H1 (cell line): ENCODE results near the gene MIPOL1. TPM values are rescaled to one million over a fixed set of nuclear protein-coding genes. Genes with fewer than 3 reads are reported as not detected.

Source experiments
- CBX5 ChIP-seq: fragments of 300-800, 300-1000 bp; sonication (generic); IDR thresholded peaks from 2 replicates; pipeline ENCODE4 v1.7.1; 2016; ENCODE audit warnings: antibody characterized with exemption, low read length, low read depth
- TEAD4 ChIP-seq: IDR thresholded peaks from 2 replicates; pipeline ENCODE4 v1.6.1; 2012; ENCODE audit warnings: low read depth, low read length, inconsistent platforms, mixed read lengths
- polyA plus RNA-seq, 7 experiments: library from polyadenylated mRNA; depleted of rRNA in 3 of 7; stranded (reverse) in 5 of 7; unstranded in 2 of 7; fragments of >200 nt in 5 of 7; fragments of 200-250 nt in 2 of 7; gene quantifications; 1 replicate in 5 of 7; 2 replicates in 1 of 7; 4 replicates in 1 of 7; pipeline versions ENCODE4 v1.2.1 to v1.2.3, GENCODE V29; 2011 to 2013; ENCODE audit warnings: missing spikeins in 2 of 7, mixed read lengths in 2 of 7
- total RNA-seq: library from RNA; stranded (reverse); fragmentation: NEBNext Ultra II Directional; extraction: Animal tissue kit (Norgen Biotek cat#: 25700); gene quantifications from 2 replicates; pipeline ENCODE4 v1.2.1, GENCODE V29; 2021
- TF ChIP-seq, protein P1 (sequence below): fragments of 300-600 bp; sonication (generic); IDR thresholded peaks from 2 replicates; pipeline ENCODE4 v1.7.1; 2012; ENCODE audit warnings: low read length, moderate library complexity, mild to moderate bottlenecking, inconsistent platforms; ENCODE audit not compliant: insufficient replicate concordance
- TF ChIP-seq, protein P2 (sequence below): IDR thresholded peaks from 2 replicates; pipeline ENCODE4 v1.6.1; 2012; ENCODE audit warnings: low read length, inconsistent platforms

The MIPOL1 gene
- total and polyA plus RNA-seq, 2 of the 8 experiments (the other 6 are each of a cell fraction or from before 2014, with no cell fraction given), result 2.8 to 23.9 TPM

DNA sequence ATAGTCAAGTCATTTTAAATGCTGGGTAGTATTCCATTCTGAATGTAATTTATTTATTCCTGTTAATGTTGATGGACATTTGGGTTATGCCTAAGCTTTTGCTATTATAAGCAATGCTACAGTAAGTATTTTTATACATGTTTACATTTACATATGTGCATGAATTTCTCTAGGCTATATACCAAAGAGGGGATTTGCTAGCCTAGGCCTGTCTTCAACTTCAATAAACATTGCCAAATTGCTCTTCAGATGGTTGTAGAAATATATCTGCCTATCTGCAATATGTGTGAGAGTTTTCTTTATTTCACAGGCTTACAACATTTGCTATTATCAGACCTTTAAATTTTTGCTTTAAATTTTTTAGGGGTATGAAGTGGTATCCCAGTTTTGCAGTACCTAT lies 87.0 kb downstream of the MIPOL1 start (continued):
- TF ChIP-seq, protein P1, sequence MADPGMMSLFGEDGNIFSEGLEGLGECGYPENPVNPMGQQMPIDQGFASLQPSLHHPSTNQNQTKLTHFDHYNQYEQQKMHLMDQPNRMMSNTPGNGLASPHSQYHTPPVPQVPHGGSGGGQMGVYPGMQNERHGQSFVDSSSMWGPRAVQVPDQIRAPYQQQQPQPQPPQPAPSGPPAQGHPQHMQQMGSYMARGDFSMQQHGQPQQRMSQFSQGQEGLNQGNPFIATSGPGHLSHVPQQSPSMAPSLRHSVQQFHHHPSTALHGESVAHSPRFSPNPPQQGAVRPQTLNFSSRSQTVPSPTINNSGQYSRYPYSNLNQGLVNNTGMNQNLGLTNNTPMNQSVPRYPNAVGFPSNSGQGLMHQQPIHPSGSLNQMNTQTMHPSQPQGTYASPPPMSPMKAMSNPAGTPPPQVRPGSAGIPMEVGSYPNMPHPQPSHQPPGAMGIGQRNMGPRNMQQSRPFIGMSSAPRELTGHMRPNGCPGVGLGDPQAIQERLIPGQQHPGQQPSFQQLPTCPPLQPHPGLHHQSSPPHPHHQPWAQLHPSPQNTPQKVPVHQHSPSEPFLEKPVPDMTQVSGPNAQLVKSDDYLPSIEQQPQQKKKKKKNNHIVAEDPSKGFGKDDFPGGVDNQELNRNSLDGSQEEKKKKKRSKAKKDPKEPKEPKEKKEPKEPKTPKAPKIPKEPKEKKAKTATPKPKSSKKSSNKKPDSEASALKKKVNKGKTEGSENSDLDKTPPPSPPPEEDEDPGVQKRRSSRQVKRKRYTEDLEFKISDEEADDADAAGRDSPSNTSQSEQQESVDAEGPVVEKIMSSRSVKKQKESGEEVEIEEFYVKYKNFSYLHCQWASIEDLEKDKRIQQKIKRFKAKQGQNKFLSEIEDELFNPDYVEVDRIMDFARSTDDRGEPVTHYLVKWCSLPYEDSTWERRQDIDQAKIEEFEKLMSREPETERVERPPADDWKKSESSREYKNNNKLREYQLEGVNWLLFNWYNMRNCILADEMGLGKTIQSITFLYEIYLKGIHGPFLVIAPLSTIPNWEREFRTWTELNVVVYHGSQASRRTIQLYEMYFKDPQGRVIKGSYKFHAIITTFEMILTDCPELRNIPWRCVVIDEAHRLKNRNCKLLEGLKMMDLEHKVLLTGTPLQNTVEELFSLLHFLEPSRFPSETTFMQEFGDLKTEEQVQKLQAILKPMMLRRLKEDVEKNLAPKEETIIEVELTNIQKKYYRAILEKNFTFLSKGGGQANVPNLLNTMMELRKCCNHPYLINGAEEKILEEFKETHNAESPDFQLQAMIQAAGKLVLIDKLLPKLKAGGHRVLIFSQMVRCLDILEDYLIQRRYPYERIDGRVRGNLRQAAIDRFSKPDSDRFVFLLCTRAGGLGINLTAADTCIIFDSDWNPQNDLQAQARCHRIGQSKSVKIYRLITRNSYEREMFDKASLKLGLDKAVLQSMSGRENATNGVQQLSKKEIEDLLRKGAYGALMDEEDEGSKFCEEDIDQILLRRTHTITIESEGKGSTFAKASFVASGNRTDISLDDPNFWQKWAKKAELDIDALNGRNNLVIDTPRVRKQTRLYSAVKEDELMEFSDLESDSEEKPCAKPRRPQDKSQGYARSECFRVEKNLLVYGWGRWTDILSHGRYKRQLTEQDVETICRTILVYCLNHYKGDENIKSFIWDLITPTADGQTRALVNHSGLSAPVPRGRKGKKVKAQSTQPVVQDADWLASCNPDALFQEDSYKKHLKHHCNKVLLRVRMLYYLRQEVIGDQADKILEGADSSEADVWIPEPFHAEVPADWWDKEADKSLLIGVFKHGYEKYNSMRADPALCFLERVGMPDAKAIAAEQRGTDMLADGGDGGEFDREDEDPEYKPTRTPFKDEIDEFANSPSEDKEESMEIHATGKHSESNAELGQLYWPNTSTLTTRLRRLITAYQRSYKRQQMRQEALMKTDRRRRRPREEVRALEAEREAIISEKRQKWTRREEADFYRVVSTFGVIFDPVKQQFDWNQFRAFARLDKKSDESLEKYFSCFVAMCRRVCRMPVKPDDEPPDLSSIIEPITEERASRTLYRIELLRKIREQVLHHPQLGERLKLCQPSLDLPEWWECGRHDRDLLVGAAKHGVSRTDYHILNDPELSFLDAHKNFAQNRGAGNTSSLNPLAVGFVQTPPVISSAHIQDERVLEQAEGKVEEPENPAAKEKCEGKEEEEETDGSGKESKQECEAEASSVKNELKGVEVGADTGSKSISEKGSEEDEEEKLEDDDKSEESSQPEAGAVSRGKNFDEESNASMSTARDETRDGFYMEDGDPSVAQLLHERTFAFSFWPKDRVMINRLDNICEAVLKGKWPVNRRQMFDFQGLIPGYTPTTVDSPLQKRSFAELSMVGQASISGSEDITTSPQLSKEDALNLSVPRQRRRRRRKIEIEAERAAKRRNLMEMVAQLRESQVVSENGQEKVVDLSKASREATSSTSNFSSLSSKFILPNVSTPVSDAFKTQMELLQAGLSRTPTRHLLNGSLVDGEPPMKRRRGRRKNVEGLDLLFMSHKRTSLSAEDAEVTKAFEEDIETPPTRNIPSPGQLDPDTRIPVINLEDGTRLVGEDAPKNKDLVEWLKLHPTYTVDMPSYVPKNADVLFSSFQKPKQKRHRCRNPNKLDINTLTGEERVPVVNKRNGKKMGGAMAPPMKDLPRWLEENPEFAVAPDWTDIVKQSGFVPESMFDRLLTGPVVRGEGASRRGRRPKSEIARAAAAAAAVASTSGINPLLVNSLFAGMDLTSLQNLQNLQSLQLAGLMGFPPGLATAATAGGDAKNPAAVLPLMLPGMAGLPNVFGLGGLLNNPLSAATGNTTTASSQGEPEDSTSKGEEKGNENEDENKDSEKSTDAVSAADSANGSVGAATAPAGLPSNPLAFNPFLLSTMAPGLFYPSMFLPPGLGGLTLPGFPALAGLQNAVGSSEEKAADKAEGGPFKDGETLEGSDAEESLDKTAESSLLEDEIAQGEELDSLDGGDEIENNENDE, result no peak
- TF ChIP-seq, protein P2, sequence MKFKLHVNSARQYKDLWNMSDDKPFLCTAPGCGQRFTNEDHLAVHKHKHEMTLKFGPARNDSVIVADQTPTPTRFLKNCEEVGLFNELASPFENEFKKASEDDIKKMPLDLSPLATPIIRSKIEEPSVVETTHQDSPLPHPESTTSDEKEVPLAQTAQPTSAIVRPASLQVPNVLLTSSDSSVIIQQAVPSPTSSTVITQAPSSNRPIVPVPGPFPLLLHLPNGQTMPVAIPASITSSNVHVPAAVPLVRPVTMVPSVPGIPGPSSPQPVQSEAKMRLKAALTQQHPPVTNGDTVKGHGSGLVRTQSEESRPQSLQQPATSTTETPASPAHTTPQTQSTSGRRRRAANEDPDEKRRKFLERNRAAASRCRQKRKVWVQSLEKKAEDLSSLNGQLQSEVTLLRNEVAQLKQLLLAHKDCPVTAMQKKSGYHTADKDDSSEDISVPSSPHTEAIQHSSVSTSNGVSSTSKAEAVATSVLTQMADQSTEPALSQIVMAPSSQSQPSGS, result no peak
- TF ChIP-seq TEAD4 (no peak), CBX5 (no peak)
